Common myeloid progenitor, CD34-positive (primary cell): ENCODE data around the gene RNASE7.
"Not testable (repeated sequence)": the region's sequence is repeated elsewhere in the genome, so short reads cannot be mapped to it uniquely, and the experiment has no call there.

ENCODE experiments used
- CTCF ChIA-PET: fragments of 350-600 bp; sonication (Branson Sonifier 250); formaldehyde crosslinking; loops from one replicate; lab custom pipeline; 2021; ENCODE audit warnings: antibody characterized with exemption; lab: Charles Lee
- POLR2A ChIA-PET: fragments of 350-600 bp; sonication (Branson Sonifier 250); formaldehyde crosslinking; loops from one replicate; lab custom pipeline; 2021; ENCODE audit warnings: antibody characterized with exemption; lab: Charles Lee
- DNase-seq, 3 donors: peaks; one replicate each; pipeline versions ENCODE4 v3.0.0 to v3.0.0-alpha.2; 2013
- H3K27ac ChIP-seq, 2 experiments: 1 replicate in 1 of 2; 2 replicates in 1 of 2; pipeline ENCODE4 v1.7.0; 2013; ENCODE audit warnings: inconsistent platforms in 2 of 2, low read length in 2 of 2, mild to moderate bottlenecking in 2 of 2, low read depth in 1 of 2, moderate library complexity in 1 of 2; ENCODE audit not compliant: severe bottlenecking in 2 of 2, insufficient read depth in 1 of 2, poor library complexity in 1 of 2
- H3K27me3 ChIP-seq, 5 experiments: replicated peaks in 2 of 5; 1 replicate in 3 of 5; 2 replicates in 2 of 5; pipeline versions ENCODE4 v1.6.1 to v1.7.0; 2013; ENCODE audit warnings: low read length in 4 of 5, mild to moderate bottlenecking in 2 of 5, moderate library complexity in 2 of 5, inconsistent platforms in 1 of 5; ENCODE audit not compliant: insufficient read depth in 5 of 5, control insufficient read depth in 4 of 5
- H3K36me3 ChIP-seq, 4 experiments: 1 replicate in 2 of 4; 2 replicates in 2 of 4; pipeline versions ENCODE4 v1.6.1 to v1.7.0; 2013; ENCODE audit warnings: low read length in 3 of 4, control low read depth in 1 of 4, mild to moderate bottlenecking in 1 of 4; ENCODE audit not compliant: control insufficient read depth in 4 of 4, insufficient read depth in 4 of 4
- H3K4me1 ChIP-seq, 4 experiments: 1 replicate in 3 of 4; 2 replicates in 1 of 4; pipeline versions ENCODE4 v1.6.1 to v1.7.1; 2013; ENCODE audit warnings: low read length in 3 of 4, mild to moderate bottlenecking in 3 of 4, control low read depth in 1 of 4, inconsistent platforms in 1 of 4, moderate library complexity in 1 of 4; ENCODE audit not compliant: control insufficient read depth in 4 of 4, insufficient read depth in 4 of 4; ENCODE audit errors: control extremely low read depth in 1 of 4
- H3K4me3 ChIP-seq, 7 experiments: 1 replicate in 4 of 7; 2 replicates in 3 of 7; pipeline versions ENCODE4 v1.5.1 to v1.7.0; 2013; ENCODE audit warnings: mild to moderate bottlenecking in 7 of 7, low read length in 6 of 7, moderate library complexity in 6 of 7, inconsistent platforms in 2 of 7, low read depth in 2 of 7, control low read depth in 1 of 7; ENCODE audit not compliant: insufficient read depth in 4 of 7, control insufficient read depth in 1 of 7; ENCODE audit errors: extremely low read depth in 1 of 7
- H3K9me3 ChIP-seq, 5 experiments: 1 replicate in 4 of 5; 2 replicates in 1 of 5; pipeline versions ENCODE4 v1.6.1 to v1.7.1; 2013; ENCODE audit warnings: low read length in 4 of 5, mild to moderate bottlenecking in 2 of 5, inconsistent platforms in 1 of 5, low read depth in 1 of 5, moderate library complexity in 1 of 5; ENCODE audit not compliant: control insufficient read depth in 4 of 5, insufficient read depth in 2 of 5; ENCODE audit errors: control extremely low read depth in 1 of 5
- WGBS: methylation state at CpG from one replicate; pipeline ENCODE4 v1.1.5; 2013; ENCODE audit not compliant: insufficient coverage; 5-methylcytosine and 5-hydroxymethylcytosine counted together

Gene RNASE7

DNA sequence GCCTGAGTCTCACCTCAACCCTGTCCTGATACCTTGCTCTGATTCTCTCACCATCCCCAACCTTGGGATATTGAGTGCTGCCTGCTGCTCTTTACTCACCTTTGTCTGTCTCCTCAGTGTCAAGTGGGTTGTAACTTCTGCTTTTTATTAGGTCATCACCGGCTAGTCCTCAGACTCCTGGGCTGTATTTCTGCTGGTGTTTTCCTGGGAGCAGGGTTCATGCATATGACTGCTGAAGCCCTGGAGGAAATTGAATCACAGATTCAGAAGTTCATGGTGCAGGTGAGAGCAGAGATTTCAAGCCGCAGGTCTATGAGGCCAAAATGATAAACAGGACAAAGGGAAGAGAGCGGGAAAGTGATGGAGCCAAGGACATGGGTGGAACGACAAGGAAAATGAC, 42.6 kb upstream of the RNASE7 start:
- Histone ChIP-seq H3K36me3 (peaks cover 10 to 30% (median 24%) of the 10 kb centered on the region in 4 experiments), H3K27ac (no peak overlapping the region), H3K9me3 (no peaks in the 10 kb centered on the region), H3K4me1 (no peaks in the 10 kb centered on the region), H3K4me3 (no peak overlapping the region), H3K27me3 (no peaks in the 10 kb centered on the region)
- no peak for DNase-seq
- ChIA-PET CTCF (interaction anchor here (1.7 to 10.6 kb wide), 2 partner anchors 10 to 17 kb away, joined by 4 to 109 read pairs; partner anchors contain the start of gene METTL17), POLR2A (no interaction called here)
- 85% methylated on average over 4 of the region's 4 CpGs for WGBS

DNA sequence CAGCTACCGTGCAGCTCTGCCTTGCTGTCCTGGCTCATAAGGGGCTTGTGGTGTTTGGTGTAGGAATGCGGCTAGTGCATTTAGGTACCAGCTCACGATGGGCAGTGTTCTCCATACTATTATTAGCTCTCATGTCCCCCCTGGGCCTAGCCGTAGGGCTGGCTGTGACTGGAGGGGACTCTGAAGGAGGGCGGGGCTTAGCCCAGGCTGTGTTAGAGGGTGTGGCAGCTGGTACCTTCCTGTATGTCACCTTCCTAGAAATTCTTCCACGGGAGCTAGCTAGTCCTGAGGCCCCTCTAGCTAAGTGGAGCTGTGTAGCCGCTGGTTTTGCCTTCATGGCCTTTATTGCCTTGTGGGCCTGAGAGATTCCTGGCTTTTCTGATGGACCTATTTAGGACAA, 40.9 kb upstream of the RNASE7 start:
- 87% methylated on average over 4 of the region's 7 CpGs for WGBS
- no peak for DNase-seq
- Histone ChIP-seq H3K36me3 (peaks cover 1 to 14% (median 8%) of the 10 kb centered on the region in 4 experiments), H3K4me3 (no peak overlapping the region), H3K27ac (no peak overlapping the region), H3K4me1 (no peaks in the 10 kb centered on the region), H3K9me3 (no peaks in the 10 kb centered on the region), H3K27me3 (no peaks in the 10 kb centered on the region)
- CTCF ChIA-PET, result interaction anchor here (0.6 to 10.6 kb wide), 8 partner anchors 13 to 254 kb away, joined by 3 to 109 read pairs (median 4); no protein-coding TSS in a partner anchor
- POLR2A ChIA-PET, result no interaction called here

DNA sequence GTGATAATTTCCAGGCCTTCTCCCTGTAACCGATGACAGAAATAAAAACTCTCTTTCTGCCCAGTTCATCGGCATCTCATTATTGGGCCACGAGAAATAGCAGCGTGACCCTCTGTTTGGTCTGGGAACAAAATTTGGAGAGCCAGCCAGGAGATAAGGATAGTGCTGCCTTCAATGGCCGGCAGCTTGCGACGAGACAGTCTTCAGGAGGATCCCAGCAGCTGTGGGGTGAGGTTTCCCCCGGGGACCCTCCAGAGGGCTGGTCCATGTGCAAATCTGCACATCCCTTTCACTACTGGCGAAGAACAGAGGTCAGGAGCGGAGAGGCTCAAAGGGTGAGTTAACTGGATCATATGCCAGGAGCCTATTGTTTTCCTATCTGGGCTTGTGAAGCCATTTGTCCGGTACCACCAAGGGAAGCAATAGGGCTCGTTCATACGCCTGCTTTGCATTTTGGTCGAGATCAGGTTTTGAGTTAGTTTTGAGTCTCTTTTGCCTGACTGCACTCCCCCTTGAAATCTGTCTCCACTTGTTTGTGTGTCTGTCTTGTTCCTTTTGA, 38.3 kb upstream of the RNASE7 start:
- CTCF ChIA-PET, result interaction anchor here (1.1 to 10.6 kb wide), 6 partner anchors 9 to 90 kb away, joined by 3 to 109 read pairs (median 6); no protein-coding TSS in a partner anchor
- WGBS, result 98% methylated on average over 13 of the region's 14 CpGs
- no peaks in the 10 kb centered on the region for H3K27me3 ChIP-seq
- no peaks in the 10 kb centered on the region for H3K4me1 ChIP-seq
- H3K9me3 ChIP-seq, result no peaks in the 10 kb centered on the region
- POLR2A ChIA-PET, result no interaction called here
- no peak overlapping the region for H3K27ac ChIP-seq
- no peaks in the 10 kb centered on the region for H3K36me3 ChIP-seq
- DNase-seq, result no peak
- H3K4me3 ChIP-seq, result no peak overlapping the region

DNA sequence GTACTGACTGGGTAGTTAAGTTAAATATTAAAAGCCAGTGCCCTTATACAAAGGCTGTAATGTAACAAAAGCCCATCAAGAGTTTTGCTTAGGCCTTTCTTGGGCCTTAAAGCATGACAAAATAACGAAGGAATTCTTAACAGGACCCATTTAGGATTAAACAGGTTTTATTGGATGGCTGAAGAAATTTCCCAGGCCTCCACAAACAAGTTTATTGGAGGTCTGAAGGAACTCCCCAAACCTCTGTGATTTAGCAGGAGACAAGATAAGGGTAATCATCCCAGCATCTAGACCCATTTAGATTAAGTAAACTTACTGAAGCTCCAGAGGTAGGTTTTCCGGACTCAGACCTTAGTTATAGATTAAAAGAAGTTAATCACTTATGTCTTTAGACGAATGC, 32.4 kb upstream of the RNASE7 start:
- DNase-seq, H3K9me3 ChIP-seq, H3K27me3 ChIP-seq, H3K36me3 ChIP-seq, H3K27ac ChIP-seq, H3K4me1 ChIP-seq, POLR2A ChIA-PET, H3K4me3 ChIP-seq: not testable (repeated sequence)
- CTCF ChIA-PET, result interaction anchor here (1.3 to 16.8 kb wide), 6 partner anchors 11 to 94 kb away, joined by 3 to 345 read pairs (median 66); partner anchors contain the start of genes RNASE13, RNASE7, SLC39A2 and TMEM253
- 100% methylated on average over 1 of the region's 3 CpGs for WGBS

DNA sequence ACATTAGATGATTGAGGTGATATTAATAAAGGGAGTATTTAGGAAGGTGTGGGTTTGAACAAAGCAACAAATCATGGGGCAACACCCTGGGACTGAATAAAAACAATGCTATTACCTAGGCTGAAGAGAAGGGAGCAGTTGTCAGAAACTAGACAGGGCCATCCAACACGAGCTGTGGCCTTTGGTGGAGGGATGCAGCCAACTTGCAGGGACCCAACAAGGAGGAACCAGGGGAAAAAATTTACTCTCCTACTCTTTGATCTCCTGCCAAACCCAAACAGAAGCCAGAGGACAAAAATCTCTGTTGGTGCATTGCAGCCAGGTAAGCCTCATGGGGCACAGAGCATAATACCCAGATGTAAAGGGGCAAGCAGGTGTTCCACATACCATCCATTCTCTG, 31.0 kb upstream of the RNASE7 start:
- Histone ChIP-seq H3K27ac (no peak overlapping the region), H3K4me1 (no peaks in the 10 kb centered on the region), H3K9me3 (no peaks in the 10 kb centered on the region), H3K4me3 (no peak overlapping the region), H3K27me3 (peaks cover 0 to 3% (median 0%) of the 10 kb centered on the region in 5 experiments), H3K36me3 (no peaks in the 10 kb centered on the region)
- CTCF ChIA-PET, result interaction anchor here (1.3 to 16.8 kb wide), 8 partner anchors 9 to 93 kb away, joined by 4 to 345 read pairs (median 107); partner anchors contain the start of genes RNASE13, RNASE7, SLC39A2 and TMEM253
- POLR2A ChIA-PET, result no interaction called here
- 88% methylated on average over 1 of the region's 1 CpG for WGBS
- no peak for DNase-seq

DNA sequence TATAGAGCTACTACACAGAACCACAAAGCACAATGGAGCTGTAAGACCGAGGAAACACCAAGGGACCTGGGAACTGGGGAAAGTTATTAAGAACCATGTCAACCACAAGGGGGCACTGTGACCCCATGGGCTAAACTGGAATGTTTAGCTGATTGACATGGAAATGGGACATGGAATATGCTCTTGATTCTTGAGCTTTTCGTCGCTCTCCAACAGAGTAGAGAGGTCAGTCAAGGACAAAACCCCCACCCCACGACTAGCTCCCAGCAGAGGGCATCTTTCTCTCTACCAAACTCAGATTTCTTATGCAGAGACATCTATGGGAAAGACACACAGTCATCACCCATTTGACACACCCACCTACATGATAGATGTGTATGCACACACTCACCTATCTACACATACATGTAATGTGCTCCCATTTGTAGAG, 27.4 kb upstream of the RNASE7 start:
- H3K27ac ChIP-seq, result no peak overlapping the region
- CTCF ChIA-PET, result interaction anchor here (0.9 to 16.8 kb wide), 32 partner anchors 9 to 178 kb away, joined by 3 to 345 read pairs (median 6); partner anchors contain the start of genes ARHGEF40, NDRG2, RNASE13 and RNASE7
- POLR2A ChIA-PET, result interaction anchor here (1.7 kb wide), 1 partner anchor 25 kb away, joined by 9 read pairs; no protein-coding TSS in a partner anchor
- H3K9me3 ChIP-seq, result no peaks in the 10 kb centered on the region
- no peak overlapping the region for H3K4me3 ChIP-seq
- peak; percentile 82 to 90 (median 84) for DNase-seq
- peaks cover 0 to 3% (median 0%) of the 10 kb centered on the region in 5 experiments for H3K27me3 ChIP-seq
- whole genome bisulfite sequencing, result 0% methylated on average over 1 of the region's 4 CpGs
- peaks cover 0 to 17% (median 4%) of the 10 kb centered on the region in 4 experiments for H3K4me1 ChIP-seq
- peaks cover 0 to 12% (median 1%) of the 10 kb centered on the region in 4 experiments for H3K36me3 ChIP-seq

DNA sequence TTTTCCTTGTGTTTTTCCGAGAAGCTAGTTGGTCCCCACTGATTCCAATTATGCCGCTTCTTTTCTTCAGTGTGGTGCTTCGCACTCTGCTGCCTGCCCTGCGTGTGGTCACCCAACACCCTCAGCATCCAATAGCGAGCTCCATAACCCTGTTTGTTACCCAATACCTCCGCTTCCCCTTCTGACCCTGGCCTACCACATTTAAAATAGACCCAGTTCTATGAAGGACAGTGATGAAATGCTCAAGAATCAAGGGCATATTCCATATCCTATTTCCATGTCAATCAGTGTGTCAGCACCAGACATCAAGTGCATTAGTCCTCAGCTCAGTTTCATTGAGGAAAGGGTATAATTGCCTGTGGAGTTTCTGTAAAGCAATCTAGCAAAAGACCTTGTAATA, 26.9 kb upstream of the RNASE7 start:
- no peak overlapping the region for H3K4me3 ChIP-seq
- no peaks in the 10 kb centered on the region for H3K9me3 ChIP-seq
- H3K27ac ChIP-seq, result no peak overlapping the region
- ChIA-PET POLR2A (interaction anchor here (1.7 kb wide), 1 partner anchor 24 kb away, joined by 9 read pairs; no protein-coding TSS in a partner anchor), CTCF (interaction anchor here (0.9 to 16.8 kb wide), 31 partner anchors 8 to 177 kb away, joined by 3 to 345 read pairs (median 7); partner anchors contain the start of genes ARHGEF40, NDRG2, RNASE13 and RNASE7)
- H3K4me1 ChIP-seq, result peaks cover 0 to 17% (median 4%) of the 10 kb centered on the region in 4 experiments
- DNase-seq, result no peak
- peaks cover 0 to 3% (median 0%) of the 10 kb centered on the region in 5 experiments for H3K27me3 ChIP-seq
- WGBS, result 96% methylated on average over 3 of the region's 6 CpGs
- peaks cover 0 to 14% (median 1%) of the 10 kb centered on the region in 4 experiments for H3K36me3 ChIP-seq
